Suppressor macrophage treated with lipopolysaccharide for 4 hours (primary cell): Measurements from ENCODE around the gene RAB11B.
"Not testable (repeated sequence)": the region's sequence is repeated elsewhere in the genome, so short reads cannot be mapped to it uniquely, and the experiment has no call there.

Experiments
- DNase-seq: peaks from one replicate; pipeline ENCODE4 v3.0.0-alpha.2; 2020

Gene RAB11B

DNA sequence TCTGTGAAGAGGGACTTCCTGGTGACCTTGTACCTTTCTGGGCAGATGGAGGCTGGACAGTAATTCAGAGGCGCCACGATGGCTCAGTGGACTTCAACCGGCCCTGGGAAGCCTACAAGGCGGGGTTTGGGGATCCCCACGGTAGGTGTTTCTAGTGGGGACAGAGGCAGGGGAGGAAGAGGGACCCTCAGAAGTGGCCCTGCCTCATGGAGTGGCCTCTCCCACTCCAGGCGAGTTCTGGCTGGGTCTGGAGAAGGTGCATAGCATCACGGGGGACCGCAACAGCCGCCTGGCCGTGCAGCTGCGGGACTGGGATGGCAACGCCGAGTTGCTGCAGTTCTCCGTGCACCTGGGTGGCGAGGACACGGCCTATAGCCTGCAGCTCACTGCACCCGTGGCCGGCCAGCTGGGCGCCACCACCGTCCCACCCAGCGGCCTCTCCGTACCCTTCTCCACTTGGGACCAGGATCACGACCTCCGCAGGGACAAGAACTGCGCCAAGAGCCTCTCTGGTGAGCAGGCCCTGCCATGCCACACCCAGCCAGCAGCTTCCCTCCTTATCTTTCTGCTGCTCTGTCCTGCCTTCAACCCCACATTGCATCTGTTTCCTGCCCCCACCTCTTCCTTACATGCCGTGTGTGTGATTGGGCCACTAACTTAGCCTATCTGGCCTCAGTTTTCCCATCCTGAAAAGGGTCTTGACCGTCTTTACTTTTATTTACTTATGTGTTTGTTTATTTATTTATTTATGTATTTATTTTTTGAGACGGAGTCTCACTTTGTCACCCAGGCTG, 19.0 kb upstream of the RAB11B start:
- no peak for DNase-seq

DNA sequence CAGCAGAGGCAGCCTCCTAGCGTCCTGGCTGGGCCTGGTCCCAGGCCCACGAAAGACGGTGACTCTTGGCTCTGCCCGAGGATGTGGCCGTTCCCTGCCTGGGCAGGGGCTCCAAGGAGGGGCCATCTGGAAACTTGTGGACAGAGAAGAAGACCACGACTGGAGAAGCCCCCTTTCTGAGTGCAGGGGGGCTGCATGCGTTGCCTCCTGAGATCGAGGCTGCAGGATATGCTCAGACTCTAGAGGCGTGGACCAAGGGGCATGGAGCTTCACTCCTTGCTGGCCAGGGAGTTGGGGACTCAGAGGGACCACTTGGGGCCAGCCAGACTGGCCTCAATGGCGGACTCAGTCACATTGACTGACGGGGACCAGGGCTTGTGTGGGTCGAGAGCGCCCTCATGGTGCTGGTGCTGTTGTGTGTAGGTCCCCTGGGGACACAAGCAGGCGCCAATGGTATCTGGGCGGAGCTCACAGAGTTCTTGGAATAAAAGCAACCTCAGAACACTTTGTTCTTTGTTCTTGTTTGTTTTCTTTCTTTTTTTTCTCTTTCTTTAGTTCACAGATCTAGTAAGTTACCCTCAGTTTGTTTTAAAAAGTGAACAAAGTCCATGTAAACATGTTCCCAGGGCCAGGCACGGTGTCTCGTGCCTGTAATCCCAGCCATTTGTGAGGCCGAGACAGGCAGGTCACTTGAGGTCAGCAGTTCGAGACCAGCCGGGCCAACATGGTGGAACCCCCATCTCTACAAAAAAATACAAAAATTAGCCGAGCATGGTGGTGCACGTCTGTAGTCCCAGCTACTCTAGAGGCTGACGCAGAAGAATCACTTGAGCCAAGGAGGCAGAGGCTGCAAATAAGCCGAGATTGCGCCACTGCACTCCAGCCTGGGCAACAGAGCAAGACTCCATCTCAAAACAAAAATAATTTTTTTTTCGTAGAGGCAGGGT, 16.0 kb upstream of the RAB11B start:
- DNase-seq = no peak

DNA sequence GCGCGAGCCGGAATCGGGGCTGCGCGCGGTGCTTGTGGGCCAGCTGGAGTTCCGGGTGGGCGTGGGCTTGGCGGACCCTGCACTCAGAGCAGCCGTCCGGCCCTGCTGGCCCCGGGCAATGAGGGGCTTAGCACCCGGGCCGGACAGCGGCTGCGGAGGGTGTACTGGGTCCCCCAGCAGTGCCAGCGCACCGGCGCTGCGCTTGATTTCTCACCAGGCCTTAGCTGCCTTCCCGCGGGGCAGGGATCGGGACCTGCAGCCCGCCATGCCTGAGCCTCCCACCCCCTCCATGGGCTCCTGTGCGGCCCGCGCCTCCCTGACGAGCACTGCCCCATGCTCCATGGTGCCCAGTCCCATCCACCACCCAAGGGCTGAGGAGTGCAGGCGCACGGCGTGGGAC, 14.4 kb upstream of the RAB11B start:
- not testable (repeated sequence) for DNase-seq

DNA sequence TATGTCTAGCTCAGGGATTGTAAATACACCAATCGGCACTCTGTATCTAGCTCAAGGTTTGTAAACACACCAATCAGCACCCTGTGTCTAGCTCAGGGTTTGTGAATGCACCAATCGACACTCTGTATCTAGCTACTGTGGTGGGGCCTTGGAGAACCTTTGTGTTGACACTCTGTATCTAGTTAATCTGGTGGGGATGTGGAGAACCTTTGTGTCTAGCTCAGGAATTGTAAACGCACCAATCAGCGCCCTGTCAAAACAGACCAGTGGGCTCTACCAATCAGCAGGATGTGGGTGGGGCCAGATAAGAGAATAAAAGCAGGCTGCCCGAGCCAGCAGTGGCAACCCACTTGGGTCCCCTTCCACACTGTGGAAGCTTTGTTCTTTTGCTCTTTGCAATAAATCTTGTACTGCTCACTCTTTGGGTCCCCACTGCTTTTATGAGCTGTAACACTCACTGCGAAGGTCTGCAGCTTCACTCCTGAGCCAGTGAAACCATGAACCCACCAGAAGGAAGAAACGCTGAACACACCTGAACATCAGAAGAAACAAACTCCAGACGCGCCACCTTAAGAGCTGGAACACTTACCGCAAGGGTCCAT, 13.7 kb upstream of the RAB11B start:
- DNase-seq = not testable (repeated sequence)

DNA sequence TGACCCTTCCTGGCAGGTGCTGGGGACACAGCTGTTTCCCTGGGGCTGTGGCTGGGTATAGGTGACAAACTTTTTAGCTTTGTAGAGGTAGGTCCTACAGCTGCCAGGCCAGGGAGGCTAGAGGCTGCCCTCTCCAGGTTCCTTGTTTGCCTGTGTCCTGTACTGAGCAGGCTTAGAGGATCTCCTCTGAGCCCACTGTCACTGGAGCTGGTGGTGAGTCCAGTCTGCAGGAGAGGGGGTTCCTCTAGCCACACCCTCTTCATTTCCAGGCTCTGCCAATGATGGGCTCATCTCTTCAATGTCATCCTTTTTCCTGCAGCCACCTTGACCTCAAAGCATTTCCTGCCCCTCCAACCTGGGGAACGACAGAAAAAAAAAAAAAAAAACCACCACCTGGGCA, 12.6 kb upstream of the RAB11B start:
- no peak for DNase-seq

DNA sequence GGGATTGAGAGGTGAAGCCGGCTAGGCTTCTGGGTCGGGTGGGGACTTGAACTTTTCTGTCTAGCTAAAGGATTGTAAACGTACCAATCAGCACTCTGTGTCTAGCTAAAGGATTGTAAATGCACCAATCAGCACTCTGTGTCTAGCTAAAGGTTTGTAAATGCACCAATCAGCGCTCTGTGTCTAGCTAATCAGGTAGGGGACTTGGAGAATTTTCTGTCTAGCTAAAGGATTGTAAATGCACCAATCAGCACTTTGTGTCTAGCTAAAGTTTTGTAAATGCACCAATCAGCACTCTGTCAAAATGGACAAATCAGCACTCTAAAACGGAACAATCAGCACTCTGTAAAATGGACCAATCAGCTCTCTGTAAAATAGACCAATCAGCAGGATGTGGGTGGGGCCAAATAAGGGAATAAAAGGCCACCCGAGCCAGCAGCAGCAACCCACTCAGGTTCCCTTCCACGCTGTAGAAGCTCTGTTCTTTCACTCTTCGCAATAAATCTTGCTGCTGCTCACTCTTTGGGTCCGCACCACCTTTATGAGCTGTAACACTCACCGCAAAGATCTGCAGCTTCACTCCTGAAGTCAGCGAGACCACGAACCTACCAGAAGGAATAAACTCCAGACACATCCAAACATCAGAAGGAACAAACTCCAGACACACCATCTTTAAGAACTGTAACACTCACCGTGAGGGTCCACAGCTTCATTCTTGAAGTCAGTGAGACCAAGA, 10.8 kb upstream of the RAB11B start:
- DNase-seq = not testable (repeated sequence)

DNA sequence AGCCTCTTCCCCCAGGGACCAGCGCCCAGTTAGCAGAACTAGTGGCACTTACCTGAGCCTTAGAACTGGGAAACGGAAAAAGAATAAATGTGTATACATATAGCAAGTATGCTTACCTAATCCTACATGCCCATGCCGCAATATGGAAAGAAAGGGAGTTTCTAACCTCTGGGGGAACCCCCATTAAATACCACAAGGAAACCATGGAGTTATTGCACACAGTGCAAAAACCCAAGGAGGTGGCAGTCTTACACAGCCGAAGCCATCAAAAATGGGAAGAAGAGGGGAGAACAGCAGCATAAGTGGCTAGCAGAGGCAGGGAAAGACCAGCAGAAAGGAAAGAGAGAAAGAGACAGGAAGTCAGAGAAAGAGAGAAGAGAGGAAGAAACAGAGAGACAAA, 5.6 kb upstream of the RAB11B start:
- peak; percentile 65 for DNase-seq

DNA sequence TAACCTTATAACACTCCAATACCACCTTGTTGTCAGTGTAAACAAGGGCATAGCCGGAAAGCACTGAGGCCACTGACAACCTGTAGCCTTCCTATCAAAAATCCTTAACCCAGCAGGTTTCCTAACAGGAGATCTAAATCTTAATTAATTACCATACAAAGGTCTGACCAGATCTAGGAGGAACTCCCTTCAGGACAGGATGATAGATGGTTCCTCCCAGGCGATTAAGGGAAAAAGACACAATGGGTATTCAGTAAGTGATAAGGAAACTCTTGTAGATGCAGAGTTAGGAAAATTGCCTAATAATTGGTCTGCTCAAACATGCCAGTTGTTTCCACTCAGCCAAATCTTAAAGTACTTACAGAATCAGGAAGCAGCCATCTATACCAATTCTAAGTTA, 5.1 kb upstream of the RAB11B start:
- DNase-seq = peak; percentile 34

DNA sequence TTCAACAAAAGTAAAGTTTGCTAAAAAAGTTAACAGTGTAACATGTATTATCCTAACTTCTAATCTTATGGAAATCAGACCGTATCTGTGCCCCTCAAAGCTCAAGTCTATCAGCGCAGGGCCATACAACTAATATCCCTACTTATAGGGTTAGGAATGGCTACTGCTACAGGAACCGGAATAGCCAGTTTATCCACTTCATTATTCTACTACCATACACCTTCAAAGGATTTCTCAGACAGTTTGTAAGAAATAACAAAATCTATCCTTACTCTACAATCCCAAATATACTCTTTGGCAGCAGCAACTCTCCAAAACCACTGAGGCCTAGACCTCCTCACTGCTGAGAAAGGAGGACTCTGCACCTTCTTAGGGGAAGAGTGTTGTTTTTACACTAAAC, 4.6 kb upstream of the RAB11B start:
- DNase-seq = not testable (repeated sequence)

DNA sequence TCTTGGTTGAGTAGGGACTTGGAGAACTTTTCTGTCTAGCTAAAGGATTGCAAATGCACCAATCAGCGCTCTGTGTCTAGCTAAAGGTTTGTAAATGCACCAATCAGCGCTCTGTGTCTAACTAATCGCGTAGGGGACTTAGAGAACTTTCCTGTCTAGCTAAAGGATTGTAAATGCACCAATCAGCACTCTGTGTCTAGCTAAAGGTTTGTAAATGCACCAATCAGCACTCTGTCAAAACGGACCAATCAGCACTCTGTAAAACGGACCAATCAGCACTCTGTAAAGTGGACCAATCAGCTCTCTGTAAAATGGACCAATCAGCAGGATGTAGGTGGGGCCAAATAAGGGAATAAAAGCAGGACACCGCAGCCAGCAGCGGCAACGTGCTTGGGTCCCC, 3.7 kb upstream of the RAB11B start:
- DNase-seq = not testable (repeated sequence)

DNA sequence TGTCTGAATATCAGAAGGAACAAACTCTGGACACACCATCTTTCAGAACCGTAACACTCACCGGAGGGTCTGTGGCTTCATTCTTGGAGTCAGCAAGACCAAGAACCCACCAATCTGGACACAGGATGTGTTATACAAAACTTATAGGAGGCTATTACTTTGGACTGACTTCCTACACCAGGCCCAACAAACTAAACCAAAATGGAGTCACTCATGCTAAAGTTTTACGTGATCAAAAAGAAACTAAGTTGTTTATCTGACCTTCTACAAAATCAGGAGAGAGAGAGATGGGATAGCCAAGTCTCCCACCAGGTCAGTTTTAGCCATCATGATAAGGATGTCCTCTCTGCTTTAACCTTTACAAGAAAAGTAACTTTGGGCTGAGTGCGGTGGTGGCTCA, 3.2 kb upstream of the RAB11B start:
- no peak for DNase-seq

DNA sequence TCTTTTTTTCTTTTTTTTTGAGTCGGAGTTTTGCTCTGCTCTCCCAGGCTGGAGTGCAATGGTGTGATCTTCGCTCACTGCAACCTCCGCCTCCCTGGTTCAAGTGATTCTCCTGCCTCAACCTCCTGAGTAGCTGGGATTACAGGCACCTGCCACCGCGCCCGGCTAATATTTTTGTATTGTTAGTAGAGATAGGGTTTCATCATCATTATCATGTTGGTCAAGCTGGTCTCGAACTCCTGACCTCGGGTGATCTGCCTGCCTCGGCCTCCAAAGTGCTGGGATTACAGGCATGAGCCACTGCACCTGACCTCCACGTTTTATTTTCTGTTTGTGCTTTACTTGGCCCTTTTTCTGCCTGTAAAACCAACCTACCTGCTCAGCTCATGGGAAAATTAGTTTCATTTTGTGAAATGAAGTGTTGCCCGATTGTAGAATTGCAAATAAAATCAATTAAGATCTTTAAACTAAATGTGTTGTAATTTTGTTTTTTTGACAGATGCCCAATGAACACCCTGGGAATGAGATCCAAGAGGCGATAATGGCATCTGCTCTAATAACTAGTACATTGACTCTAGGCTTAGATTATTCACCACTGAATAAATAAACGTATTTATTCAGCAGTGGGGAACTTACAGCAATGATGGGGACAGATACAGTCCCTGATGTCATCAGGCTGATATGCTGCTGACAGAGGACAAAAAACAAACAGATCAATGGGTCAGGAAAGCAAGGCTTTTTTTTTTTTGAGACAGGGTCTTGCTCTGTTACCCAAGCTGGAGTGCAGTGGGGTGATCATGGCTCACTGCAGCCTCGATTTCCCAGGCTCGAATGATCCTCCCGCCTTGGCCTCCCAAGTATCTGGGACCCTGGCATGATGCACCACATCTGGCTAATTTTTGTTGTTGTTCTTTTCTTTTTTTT, 2.2 kb upstream of the RAB11B start:
- no peak for DNase-seq

DNA sequence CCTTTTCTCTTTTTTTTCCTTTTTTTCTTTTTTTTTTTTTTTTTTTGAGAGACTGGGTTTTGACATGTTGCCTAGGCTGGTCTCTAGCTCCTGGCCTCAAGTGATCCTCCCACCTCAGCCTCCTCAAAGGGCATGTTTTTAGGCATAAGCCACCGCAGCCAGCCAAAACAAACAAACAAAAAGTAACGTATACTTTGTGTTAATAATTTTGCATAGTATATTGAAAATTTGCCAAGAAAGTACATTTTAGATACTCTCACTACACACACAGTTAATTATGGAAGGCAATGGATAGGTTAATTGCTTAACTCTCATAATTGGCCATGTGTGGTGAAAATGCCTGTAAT, 1.6 kb upstream of the RAB11B start:
- DNase-seq = no peak

DNA sequence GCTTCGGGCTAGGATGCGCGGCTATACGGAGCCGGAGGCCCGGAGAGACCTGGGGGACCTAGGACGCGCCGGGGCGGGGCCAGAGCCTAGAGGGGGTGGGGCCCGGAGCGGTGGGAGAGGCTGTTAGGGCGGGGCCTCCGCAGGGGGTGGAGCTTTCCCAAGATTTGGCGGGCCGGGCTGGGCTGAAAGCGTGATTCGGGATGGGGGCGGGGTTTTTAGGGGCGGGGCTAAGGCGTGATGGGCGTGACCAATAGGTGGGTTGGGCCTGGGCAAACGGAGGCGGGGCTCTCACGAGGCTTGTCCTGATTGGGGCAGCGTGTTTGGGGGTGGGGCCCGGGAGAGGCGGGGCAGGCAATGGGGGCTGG, 439 bp downstream of the RAB11B start:
- peak; percentile 98 for DNase-seq

DNA sequence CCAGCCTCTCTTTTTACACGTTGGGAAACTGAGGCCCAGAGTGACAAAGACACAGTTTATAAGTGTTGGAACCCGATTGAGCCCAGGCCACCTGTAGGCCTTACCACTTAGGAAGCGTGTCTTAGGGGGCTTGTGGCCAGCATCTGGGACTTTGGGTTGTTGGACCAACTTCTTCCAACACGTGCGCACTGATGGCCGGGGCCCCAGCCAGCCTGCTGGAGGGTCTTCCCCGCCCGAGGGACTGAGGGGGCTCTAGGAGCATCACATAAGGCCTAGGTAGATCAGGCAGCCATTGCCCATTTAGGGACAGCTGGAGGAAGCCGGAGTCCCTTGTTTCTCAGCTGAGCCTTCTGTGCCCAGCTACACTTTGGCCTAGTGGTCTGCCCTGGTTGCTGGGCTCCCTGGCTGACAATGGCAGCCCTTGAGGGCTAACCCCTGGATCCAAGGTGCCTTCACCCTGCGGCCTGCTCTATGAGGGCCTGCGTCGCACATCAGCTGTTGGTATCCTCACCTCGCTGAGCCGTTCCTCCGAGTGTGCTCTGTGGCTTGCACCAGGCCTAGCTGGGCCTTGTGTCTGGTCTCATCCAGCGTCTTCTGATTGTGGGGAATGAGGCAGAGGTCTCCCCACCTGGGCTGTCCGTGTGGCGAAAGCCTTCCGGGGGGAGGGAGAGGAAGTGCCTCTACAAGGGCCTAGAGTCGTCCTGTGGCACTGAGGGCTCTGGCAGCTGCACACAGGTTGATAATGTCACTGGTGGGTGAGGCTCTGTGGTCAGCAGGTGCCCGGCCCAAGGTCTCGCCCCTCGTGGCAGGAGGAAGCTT, 1.2 kb downstream of the RAB11B start:
- DNase-seq = no peak

DNA sequence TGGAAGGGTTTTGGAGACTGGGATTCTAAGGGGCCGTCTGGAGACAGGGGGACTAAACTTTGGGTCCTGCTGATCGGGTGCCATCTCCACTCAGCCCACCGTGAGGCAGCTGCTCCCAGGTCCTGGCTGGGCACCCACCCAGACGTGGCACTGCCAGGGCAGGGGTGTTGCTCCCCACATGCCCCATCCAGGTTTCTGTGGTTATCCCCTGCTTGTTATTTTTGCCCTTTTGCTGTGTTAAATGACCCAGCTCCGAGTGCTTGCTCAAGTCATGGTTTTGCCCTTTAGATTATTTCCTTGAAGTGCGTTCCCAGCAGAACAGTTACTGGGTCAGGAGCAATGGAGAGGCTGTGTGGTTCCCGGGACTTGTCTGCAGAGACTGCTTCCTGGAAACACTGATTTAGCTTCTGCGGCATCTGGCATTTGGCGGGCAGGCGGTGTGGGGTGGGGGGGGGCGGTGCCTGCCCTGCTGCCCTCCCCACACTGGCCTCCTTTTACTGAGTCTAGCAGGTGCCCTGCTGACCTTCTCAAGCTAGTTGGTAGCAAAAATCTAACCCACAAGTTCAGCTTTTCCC, 1.9 kb downstream of the RAB11B start:
- DNase-seq = no peak

DNA sequence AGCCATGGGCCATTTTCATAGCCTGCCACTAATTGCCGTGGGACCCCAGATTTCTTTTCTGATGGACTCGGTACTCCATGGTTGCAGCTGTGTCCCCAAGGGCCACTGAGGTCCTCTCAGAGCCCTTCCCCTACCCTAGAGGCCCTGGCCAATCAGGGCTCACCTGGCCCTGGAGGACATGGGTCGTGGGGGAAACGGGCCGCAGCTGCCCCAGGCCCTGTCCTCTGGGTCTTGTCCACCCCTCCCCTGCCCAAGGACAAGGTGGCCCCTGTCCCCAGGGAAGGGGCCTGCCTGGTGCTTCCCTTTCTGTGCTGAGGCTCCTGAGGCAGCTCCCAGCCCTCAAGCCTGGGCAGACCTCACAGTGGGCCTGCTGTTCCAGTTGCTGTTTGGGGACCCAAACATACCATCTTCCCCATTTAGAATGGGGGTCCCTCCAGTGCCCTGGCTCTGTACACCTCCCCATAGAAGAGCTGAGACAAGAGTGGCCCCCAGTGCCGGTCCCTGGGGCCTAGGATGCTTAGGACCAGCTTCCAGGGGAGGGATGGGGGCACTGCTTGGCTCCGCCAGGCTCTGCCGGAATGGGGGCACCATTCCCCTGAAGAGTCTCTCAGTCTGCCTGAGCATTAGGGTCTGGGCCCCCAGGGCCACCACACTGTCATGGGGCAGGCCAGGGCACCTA, 3.2 kb downstream of the RAB11B start:
- no peak for DNase-seq

DNA sequence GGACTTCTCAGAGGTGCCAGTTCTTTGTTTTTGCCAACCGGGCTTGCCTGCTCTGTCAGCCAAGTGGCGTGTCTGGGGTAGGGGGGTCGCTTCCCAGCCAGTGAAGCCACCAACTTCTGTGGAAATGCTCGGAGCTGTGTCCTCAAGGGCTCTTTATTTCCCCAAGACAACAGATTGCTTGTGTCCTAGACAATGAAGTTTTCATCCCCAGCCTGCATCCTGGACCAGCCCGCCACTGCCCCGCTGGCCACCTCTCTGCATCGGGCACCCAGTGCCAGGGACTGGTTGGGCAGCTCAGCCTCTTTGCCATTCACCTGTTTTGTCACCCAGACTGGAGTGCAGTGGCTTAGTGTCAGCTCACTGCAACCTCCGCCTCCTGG, 3.7 kb downstream of the RAB11B start:
- no peak for DNase-seq

DNA sequence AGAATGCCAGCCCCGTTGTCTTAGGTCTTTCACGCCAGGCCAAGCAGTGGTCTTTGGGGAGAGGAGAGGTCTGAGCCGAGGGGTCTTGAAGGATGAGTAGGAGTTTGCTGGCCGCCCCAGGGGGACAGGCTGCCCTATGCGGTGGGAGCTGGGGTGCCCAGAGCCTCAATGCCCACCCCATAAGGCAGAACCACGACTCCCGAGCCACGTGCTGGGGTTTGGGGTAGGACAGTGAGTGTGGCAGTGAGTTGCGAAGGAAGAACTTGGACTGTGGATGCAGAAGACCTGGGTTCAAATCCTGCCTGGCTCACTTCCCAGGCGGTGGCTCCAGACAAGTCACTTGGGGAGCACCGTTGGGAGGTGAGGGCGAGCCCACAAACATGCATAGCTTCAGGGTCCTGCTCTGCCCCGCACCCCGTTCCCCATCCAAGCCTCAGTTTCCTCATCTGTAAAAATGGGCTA, 5.5 kb downstream of the RAB11B start:
- no peak for DNase-seq

DNA sequence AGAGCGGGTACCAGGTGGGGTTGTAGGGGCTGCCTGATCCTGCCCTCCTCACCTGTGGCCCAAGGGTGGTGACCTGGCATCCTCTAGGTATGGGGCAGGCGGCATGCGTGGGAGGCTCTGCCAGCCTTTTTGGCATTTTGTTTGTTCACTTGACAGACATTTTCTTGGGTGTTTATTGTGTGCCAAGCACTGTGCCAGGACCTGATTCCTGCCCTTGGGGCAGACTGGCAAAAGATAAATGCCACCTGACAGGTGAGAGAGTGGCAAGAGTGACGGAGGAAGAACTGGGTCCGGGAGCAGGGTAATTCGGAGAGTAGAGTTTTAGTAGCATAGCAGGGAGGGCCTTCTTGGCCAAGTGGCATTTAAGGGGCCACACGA, 6.0 kb downstream of the RAB11B start:
- DNase-seq = no peak
